HepG2 (cell line): ENCODE data around the gene TK1. TPM values are rescaled to one million over a fixed set of nuclear protein-coding genes. Genes with fewer than 3 reads are reported as not detected.
A peak's percentile ranks its signal among the peaks of the same experiment; 100 is the strongest.

Source experiments
- AKAP8 ChIP-seq: sonication (generic); formaldehyde crosslinking; IDR thresholded peaks from 2 replicates; pipeline ENCODE4 v1.5.1; 2020; ENCODE audit warnings: mild to moderate bottlenecking, missing genetic modification reagents
- BHLHE40 ChIP-seq: IDR thresholded peaks from 2 replicates; pipeline ENCODE4 v1.6.1; 2011; ENCODE audit warnings: low read length, improper control_type of control experiment
- DMAP1 ChIP-seq: IDR thresholded peaks from 2 replicates; pipeline ENCODE4 v1.6.1; 2016
- DR1 ChIP-seq: sonication (generic); formaldehyde crosslinking; IDR thresholded peaks from 2 replicates; pipeline ENCODE4 v1.8.0; 2021; ENCODE audit warnings: mild to moderate bottlenecking, missing genetic modification reagents, inconsistent platforms
- FOXK2 ChIP-seq: fragments of 450-650 bp; IDR thresholded peaks from 2 replicates; pipeline ENCODE4 v1.6.1; 2016
- MXD4 ChIP-seq: IDR thresholded peaks from 2 replicates; pipeline ENCODE4 v1.6.1; 2016; ENCODE audit warnings: mild to moderate bottlenecking, missing biosample characterization, missing genetic modification reagents
- NFKB2 ChIP-seq: sonication (generic); formaldehyde crosslinking; IDR thresholded peaks from 2 replicates; pipeline ENCODE4 v1.4.0; 2020; ENCODE audit warnings: missing genetic modification reagents, borderline replicate concordance
- NPAS2 ChIP-seq: sonication (generic); formaldehyde crosslinking; IDR thresholded peaks from 2 replicates; pipeline ENCODE4 v1.8.0; 2022; ENCODE audit warnings: mild to moderate bottlenecking, missing genetic modification reagents, borderline replicate concordance
- PAF1 ChIP-seq: IDR thresholded peaks from 2 replicates; pipeline ENCODE4 v1.6.1; 2016; ENCODE audit warnings: missing genetic modification reagents, missing compliant biosample characterization
- PAWR ChIP-seq: sonication (generic); formaldehyde crosslinking; IDR thresholded peaks from 2 replicates; pipeline ENCODE4 v1.4.0; 2020; ENCODE audit warnings: missing genetic modification reagents, mild to moderate bottlenecking, borderline replicate concordance
- PAX8 ChIP-seq: sonication (generic); formaldehyde crosslinking; IDR thresholded peaks from 2 replicates; pipeline ENCODE4 v1.8.0; 2022; ENCODE audit warnings: mild to moderate bottlenecking, missing genetic modification reagents, borderline replicate concordance
- RELA ChIP-seq: sonication (generic); formaldehyde crosslinking; IDR thresholded peaks from 2 replicates; pipeline ENCODE4 v1.4.0; 2020; ENCODE audit warnings: missing genetic modification reagents
- ZFX ChIP-seq: sonication (generic); formaldehyde crosslinking; IDR thresholded peaks from 2 replicates; pipeline ENCODE4 v1.4.0; 2020; ENCODE audit warnings: mild to moderate bottlenecking, low read depth, missing genetic modification reagents, moderate library complexity
- ZNF10 ChIP-seq: sonication (generic); formaldehyde crosslinking; IDR thresholded peaks from 2 replicates; pipeline ENCODE4 v1.4.0; 2020; ENCODE audit warnings: mild to moderate bottlenecking, low read depth, missing genetic modification reagents, borderline replicate concordance
- ZNF121 ChIP-seq: sonication (generic); formaldehyde crosslinking; IDR thresholded peaks from 2 replicates; pipeline ENCODE4 v1.5.0; 2020; ENCODE audit warnings: mild to moderate bottlenecking, missing genetic modification reagents
- ZNF546 ChIP-seq: sonication (generic); formaldehyde crosslinking; conservative IDR thresholded peaks from 2 replicates; pipeline ENCODE4 v1.8.1; 2023; ENCODE audit warnings: mild to moderate bottlenecking, missing genetic modification reagents
- ZNF557 ChIP-seq: sonication (generic); formaldehyde crosslinking; IDR thresholded peaks from 2 replicates; pipeline ENCODE4 v1.4.0; 2020; ENCODE audit warnings: missing genetic modification reagents
- ZNF619 ChIP-seq: sonication (generic); formaldehyde crosslinking; IDR thresholded peaks from 2 replicates; pipeline ENCODE4 v1.4.0; 2020; ENCODE audit warnings: mild to moderate bottlenecking, missing genetic modification reagents
- ZNF761 ChIP-seq: sonication (generic); formaldehyde crosslinking; conservative IDR thresholded peaks from 2 replicates; pipeline ENCODE4 v1.4.0; 2020; ENCODE audit warnings: mild to moderate bottlenecking, missing genetic modification reagents
- polyA plus RNA-seq, 8 experiments: library from polyadenylated mRNA; depleted of rRNA in 3 of 8; stranded (reverse) in 7 of 8; unstranded in 1 of 8; fragments of >200 nt; fragmentation: Illumina TruSeq in 4 of 8; extraction: Trizol in 4 of 8; gene quantifications; 2 replicates each; pipeline versions ENCODE4 v1.2.1 to v1.2.3, GENCODE V29; 2011 to 2016; ENCODE audit warnings: low read depth in 4 of 8, missing spikeins in 1 of 8, mixed read lengths in 1 of 8; ENCODE audit not compliant: insufficient read depth in 1 of 8
- total RNA-seq, 5 experiments: library from RNA; depleted of rRNA; stranded (reverse); fragments of >200 nt; fragmentation: Illumina TruSeq; extraction: Trizol; gene quantifications; 2 replicates each; pipeline ENCODE4 v1.2.3, GENCODE V29; 2016; ENCODE audit warnings: low read depth in 1 of 5
- TF ChIP-seq, protein P1 (sequence below): sonication (generic); formaldehyde crosslinking; IDR thresholded peaks from 2 replicates; pipeline ENCODE4 v1.4.0; 2020; ENCODE audit warnings: missing genetic modification reagents, borderline replicate concordance
- TF ChIP-seq, protein P2 (sequence below): sonication (generic); formaldehyde crosslinking; IDR thresholded peaks from 2 replicates; pipeline ENCODE4 v1.4.0; 2020; ENCODE audit warnings: missing genetic modification reagents, borderline replicate concordance
- TF ChIP-seq, protein P3 (sequence below): sonication (generic); formaldehyde crosslinking; IDR thresholded peaks from 2 replicates; pipeline ENCODE4 v1.5.0; 2020; ENCODE audit warnings: missing genetic modification reagents, mild to moderate bottlenecking, borderline replicate concordance
- TF ChIP-seq, protein P4 (sequence below): sonication (generic); formaldehyde crosslinking; IDR thresholded peaks from 2 replicates; pipeline ENCODE4 v1.5.0; 2020; ENCODE audit warnings: mild to moderate bottlenecking, missing genetic modification reagents, borderline replicate concordance
- TF ChIP-seq, protein P5 (sequence below): sonication (generic); formaldehyde crosslinking; IDR thresholded peaks from 2 replicates; pipeline ENCODE4 v1.5.0; 2020; ENCODE audit warnings: missing genetic modification reagents

TK1 gene
- total and polyA plus RNA-seq, 2 of the 13 experiments (the other 11 are each of a cell fraction or from before 2014, with no cell fraction given) = 45.0 to 96.0 TPM

DNA sequence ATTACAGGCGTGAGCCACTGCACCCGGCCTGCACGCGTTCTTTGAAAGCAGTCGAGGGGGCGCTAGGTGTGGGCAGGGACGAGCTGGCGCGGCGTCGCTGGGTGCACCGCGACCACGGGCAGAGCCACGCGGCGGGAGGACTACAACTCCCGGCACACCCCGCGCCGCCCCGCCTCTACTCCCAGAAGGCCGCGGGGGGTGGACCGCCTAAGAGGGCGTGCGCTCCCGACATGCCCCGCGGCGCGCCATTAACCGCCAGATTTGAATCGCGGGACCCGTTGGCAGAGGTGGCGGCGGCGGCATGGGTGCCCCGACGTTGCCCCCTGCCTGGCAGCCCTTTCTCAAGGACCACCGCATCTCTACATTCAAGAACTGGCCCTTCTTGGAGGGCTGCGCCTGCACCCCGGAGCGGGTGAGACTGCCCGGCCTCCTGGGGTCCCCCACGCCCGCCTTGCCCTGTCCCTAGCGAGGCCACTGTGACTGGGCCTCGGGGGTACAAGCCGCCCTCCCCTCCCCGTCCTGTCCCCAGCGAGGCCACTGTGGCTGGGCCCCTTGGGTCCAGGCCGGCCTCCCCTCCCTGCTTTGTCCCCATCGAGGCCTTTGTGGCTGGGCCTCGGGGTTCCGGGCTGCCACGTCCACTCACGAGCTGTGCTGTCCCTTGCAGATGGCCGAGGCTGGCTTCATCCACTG is 27.3 kb upstream of the TK1 start, which contains the start of gene BIRC5 (continued):
- TF ChIP-seq BHLHE40 = no peak
- no peak for TF ChIP-seq NPAS2
- TF ChIP-seq ZNF557 (CRISPR knock-in tag) = no peak
- TF ChIP-seq MXD4 = peak; percentile 100
- TF ChIP-seq, protein P1, sequence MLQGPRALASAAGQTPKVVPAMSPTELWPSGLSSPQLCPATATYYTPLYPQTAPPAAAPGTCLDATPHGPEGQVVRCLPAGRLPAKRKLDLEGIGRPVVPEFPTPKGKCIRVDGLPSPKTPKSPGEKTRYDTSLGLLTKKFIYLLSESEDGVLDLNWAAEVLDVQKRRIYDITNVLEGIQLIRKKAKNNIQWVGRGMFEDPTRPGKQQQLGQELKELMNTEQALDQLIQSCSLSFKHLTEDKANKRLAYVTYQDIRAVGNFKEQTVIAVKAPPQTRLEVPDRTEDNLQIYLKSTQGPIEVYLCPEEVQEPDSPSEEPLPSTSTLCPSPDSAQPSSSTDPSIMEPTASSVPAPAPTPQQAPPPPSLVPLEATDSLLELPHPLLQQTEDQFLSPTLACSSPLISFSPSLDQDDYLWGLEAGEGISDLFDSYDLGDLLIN = peak; percentile 99
- TF ChIP-seq DMAP1 (CRISPR knock-in tag) = peak; percentile 99
- peak; percentile 93 for TF ChIP-seq DR1
- TF ChIP-seq, protein P2, sequence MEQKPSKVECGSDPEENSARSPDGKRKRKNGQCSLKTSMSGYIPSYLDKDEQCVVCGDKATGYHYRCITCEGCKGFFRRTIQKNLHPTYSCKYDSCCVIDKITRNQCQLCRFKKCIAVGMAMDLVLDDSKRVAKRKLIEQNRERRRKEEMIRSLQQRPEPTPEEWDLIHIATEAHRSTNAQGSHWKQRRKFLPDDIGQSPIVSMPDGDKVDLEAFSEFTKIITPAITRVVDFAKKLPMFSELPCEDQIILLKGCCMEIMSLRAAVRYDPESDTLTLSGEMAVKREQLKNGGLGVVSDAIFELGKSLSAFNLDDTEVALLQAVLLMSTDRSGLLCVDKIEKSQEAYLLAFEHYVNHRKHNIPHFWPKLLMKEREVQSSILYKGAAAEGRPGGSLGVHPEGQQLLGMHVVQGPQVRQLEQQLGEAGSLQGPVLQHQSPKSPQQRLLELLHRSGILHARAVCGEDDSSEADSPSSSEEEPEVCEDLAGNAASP = peak; percentile 44; the same call in 1 of the 2 replicates
- TF ChIP-seq PAWR (CRISPR knock-in tag) = peak; percentile 99
- TF ChIP-seq, protein P3, sequence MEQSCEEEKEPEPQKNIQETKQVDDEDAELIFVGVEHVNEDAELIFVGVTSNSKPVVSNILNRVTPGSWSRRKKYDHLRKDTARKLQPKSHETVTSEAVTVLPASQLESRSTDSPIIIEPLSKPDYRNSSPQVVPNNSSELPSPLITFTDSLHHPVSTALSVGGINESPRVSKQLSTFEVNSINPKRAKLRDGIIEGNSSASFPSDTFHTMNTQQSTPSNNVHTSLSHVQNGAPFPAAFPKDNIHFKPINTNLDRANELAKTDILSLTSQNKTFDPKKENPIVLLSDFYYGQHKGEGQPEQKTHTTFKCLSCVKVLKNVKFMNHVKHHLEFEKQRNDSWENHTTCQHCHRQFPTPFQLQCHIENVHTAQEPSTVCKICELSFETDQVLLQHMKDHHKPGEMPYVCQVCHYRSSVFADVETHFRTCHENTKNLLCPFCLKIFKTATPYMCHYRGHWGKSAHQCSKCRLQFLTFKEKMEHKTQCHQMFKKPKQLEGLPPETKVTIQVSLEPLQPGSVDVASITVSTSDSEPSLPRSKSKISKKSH = peak; percentile 70; the same call in 1 of the 2 replicates
- TF ChIP-seq, protein P4, sequence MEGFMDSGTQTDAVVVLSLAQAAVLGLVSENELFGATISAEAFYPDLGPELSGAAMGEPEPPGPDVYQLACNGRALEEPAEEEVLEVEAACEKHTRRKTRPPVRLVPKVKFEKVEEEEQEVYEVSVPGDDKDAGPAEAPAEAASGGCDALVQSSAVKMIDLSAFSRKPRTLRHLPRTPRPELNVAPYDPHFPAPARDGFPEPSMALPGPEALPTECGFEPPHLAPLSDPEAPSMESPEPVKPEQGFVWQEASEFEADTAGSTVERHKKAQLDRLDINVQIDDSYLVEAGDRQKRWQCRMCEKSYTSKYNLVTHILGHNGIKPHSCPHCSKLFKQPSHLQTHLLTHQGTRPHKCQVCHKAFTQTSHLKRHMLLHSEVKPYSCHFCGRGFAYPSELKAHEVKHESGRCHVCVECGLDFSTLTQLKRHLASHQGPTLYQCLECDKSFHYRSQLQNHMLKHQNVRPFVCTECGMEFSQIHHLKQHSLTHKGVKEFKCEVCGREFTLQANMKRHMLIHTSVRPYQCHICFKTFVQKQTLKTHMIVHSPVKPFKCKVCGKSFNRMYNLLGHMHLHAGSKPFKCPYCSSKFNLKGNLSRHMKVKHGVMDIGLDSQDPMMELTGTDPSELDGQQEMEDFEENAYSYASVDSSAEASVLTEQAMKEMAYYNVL (CRISPR knock-in tag) = no peak; the same call in 1 of the 2 replicates
- TF ChIP-seq PAX8 (CRISPR knock-in tag) = peak; percentile 97
- peak; percentile 90 for TF ChIP-seq NFKB2
- TF ChIP-seq ZNF761 (CRISPR knock-in tag) = no peak
- TF ChIP-seq ZNF121 = no peak; the same call in 1 of the 2 replicates
- no peak for TF ChIP-seq PAF1 (CRISPR knock-in tag)
- TF ChIP-seq ZFX = peak; percentile 95
- TF ChIP-seq ZNF546 (CRISPR knock-in tag) = 0 out of 2 replicates have a peak, but pooled peaks have one; percentile 63
- 0 out of 2 replicates have a peak, but pooled peaks have one; percentile 68 for TF ChIP-seq AKAP8 (CRISPR knock-in tag)
- no peak for TF ChIP-seq FOXK2
- no peak for TF ChIP-seq ZNF10 (CRISPR knock-in tag)
- no peak for TF ChIP-seq ZNF619 (CRISPR knock-in tag)
- TF ChIP-seq RELA (CRISPR knock-in tag) = no peak
- TF ChIP-seq, protein P5, sequence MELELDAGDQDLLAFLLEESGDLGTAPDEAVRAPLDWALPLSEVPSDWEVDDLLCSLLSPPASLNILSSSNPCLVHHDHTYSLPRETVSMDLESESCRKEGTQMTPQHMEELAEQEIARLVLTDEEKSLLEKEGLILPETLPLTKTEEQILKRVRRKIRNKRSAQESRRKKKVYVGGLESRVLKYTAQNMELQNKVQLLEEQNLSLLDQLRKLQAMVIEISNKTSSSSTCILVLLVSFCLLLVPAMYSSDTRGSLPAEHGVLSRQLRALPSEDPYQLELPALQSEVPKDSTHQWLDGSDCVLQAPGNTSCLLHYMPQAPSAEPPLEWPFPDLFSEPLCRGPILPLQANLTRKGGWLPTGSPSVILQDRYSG (CRISPR knock-in tag) = no peak
